H1 (cell line): ENCODE results near the gene A3GALT2. TPM values are rescaled to one million over a fixed set of nuclear protein-coding genes. Genes with fewer than 3 reads are reported as not detected.

Experiments
- CTCF ChIA-PET: fragments of 300-600 bp; sonication (Branson Sonifier 250); formaldehyde crosslinking; loops from one replicate; lab custom pipeline; 2021; ENCODE audit not compliant: partially characterized antibody; lab: Charles Lee
- POLR2A ChIA-PET: fragments of 300-600 bp; sonication (Branson Sonifier 250); formaldehyde crosslinking; loops from one replicate; lab custom pipeline; 2021; ENCODE audit warnings: inconsistent platforms; ENCODE audit not compliant: partially characterized antibody; lab: Charles Lee
- DNase-seq, 2 experiments: peaks; one replicate each; pipeline versions ENCODE4 v3.0.0 to v3.0.0-alpha.2; 2010 to 2022; ENCODE audit warnings: low spot score in 2 of 2, low read depth in 1 of 2, mixed read lengths in 1 of 2
- FAIRE-seq: peaks from 2 replicates; lab custom pipeline; 2011; peaks lifted over from hg19 to GRCh38; lab: Jason Lieb, UNC
- H2AFZ ChIP-seq: 2 replicates; pipeline ENCODE4 v1.8.1; 2012; ENCODE audit warnings: low read length, inconsistent platforms
- H2AK5ac ChIP-seq: 2 replicates; pipeline ENCODE4 v1.6.1; 2013; ENCODE audit warnings: low read depth, low read length
- H2BK120ac ChIP-seq: replicated peaks from 2 replicates; pipeline ENCODE3; 2013; ENCODE audit warnings: low read depth, low read length, inconsistent platforms
- H2BK12ac ChIP-seq: 2 replicates; pipeline ENCODE4 v1.6.1; 2013; ENCODE audit warnings: low read depth, low read length
- H2BK15ac ChIP-seq: 2 replicates; pipeline ENCODE4 v1.6.1; 2013; ENCODE audit warnings: low read length
- H2BK20ac ChIP-seq: 2 replicates; pipeline ENCODE4 v1.6.1; 2013; ENCODE audit warnings: low read length
- H2BK5ac ChIP-seq: 2 replicates; pipeline ENCODE4 v1.6.1; 2013; ENCODE audit warnings: low read depth, low read length
- H3K14ac ChIP-seq: 2 replicates; pipeline ENCODE4 v1.6.1; 2013; ENCODE audit warnings: inconsistent platforms; ENCODE audit not compliant: insufficient read length
- H3K18ac ChIP-seq: 2 replicates; pipeline ENCODE4 v1.6.1; 2013; ENCODE audit warnings: low read length; ENCODE audit errors: extremely low read depth
- H3K23ac ChIP-seq: 2 replicates; pipeline ENCODE4 v1.6.1; 2013; ENCODE audit warnings: inconsistent platforms; ENCODE audit not compliant: insufficient read length
- H3K23me2 ChIP-seq: 2 replicates; pipeline ENCODE4 v1.6.1; 2013; ENCODE audit warnings: low read depth, low read length
- H3K27ac ChIP-seq: 2 replicates; pipeline ENCODE4 v1.6.1; 2011; ENCODE audit warnings: low read depth, low read length, inconsistent platforms
- H3K27me3 ChIP-seq, 4 experiments: replicated peaks in 1 of 4; 1 replicate in 1 of 4; 2 replicates in 3 of 4; pipeline versions ENCODE4 v1.6.1 to v1.8.1; 2011 to 2013; ENCODE audit warnings: low read length in 3 of 4, mild to moderate bottlenecking in 3 of 4, inconsistent platforms in 2 of 4, mixed read lengths in 2 of 4, moderate library complexity in 1 of 4; ENCODE audit not compliant: control insufficient read depth in 3 of 4, insufficient read depth in 3 of 4; ENCODE audit errors: extremely low read depth in 1 of 4
- H3K36me3 ChIP-seq, 4 experiments: 2 replicates each; pipeline versions ENCODE4 v1.6.1 to v1.8.1; 2011 to 2013; ENCODE audit warnings: mild to moderate bottlenecking in 4 of 4, low read length in 3 of 4, moderate library complexity in 2 of 4, control low read depth in 1 of 4, inconsistent platforms in 1 of 4; ENCODE audit not compliant: insufficient read depth in 4 of 4, control insufficient read depth in 2 of 4
- H3K4ac ChIP-seq: replicated peaks from 2 replicates; pipeline ENCODE3; 2013; ENCODE audit warnings: low read length, low read depth, mixed read lengths, inconsistent platforms; ENCODE audit not compliant: insufficient read length
- H3K4me1 ChIP-seq, 4 experiments: replicated peaks in 1 of 4; 1 replicate in 1 of 4; 2 replicates in 3 of 4; pipeline versions ENCODE4 v1.6.1 to v1.8.1; 2011 to 2013; ENCODE audit warnings: low read length in 3 of 4, inconsistent platforms in 2 of 4, mixed read lengths in 1 of 4; ENCODE audit not compliant: insufficient read depth in 4 of 4, control insufficient read depth in 3 of 4
- H3K4me2 ChIP-seq, 2 experiments: 2 replicates each; pipeline versions ENCODE4 v1.6.1 to v1.8.1; 2011 to 2013; ENCODE audit warnings: low read depth in 2 of 2, low read length in 2 of 2, control low read depth in 1 of 2, inconsistent platforms in 1 of 2, mild to moderate bottlenecking in 1 of 2; ENCODE audit not compliant: insufficient read depth in 1 of 2
- H3K4me3 ChIP-seq, 4 experiments: fragments of 200-600, 300-600 bp in 1 of 4; sonication (generic), shearing (Covaris generic), sonication (Bioruptor Twin) in 1 of 4; 2 replicates each; pipeline versions ENCODE4 v1.5.1 to v1.8.1; 2011 to 2016; ENCODE audit warnings: low read length in 4 of 4, low read depth in 3 of 4, control low read depth in 2 of 4, inconsistent platforms in 2 of 4, mild to moderate bottlenecking in 2 of 4, mixed read lengths in 1 of 4, moderate library complexity in 1 of 4; ENCODE audit not compliant: insufficient read depth in 2 of 4; ENCODE audit errors: extremely low read depth in 1 of 4
- H3K56ac ChIP-seq: replicated peaks from 2 replicates; pipeline ENCODE3; 2013; ENCODE audit warnings: low read depth, mild to moderate bottlenecking, mixed read lengths, low read length, inconsistent platforms; ENCODE audit not compliant: insufficient read length
- H3K79me1 ChIP-seq: 2 replicates; pipeline ENCODE4 v1.6.1; 2013; ENCODE audit warnings: low read depth, low read length, control low read depth
- H3K79me2 ChIP-seq, 2 experiments: 2 replicates each; pipeline versions ENCODE4 v1.6.1 to v1.8.1; 2012 to 2013; ENCODE audit warnings: low read length in 2 of 2, mild to moderate bottlenecking in 2 of 2, inconsistent platforms in 1 of 2; ENCODE audit not compliant: insufficient read depth in 2 of 2, control insufficient read depth in 1 of 2
- H3K9ac ChIP-seq, 4 experiments: replicated peaks in 1 of 4; 1 replicate in 1 of 4; 2 replicates in 3 of 4; pipeline versions ENCODE4 v1.6.1 to v1.8.1; 2011 to 2013; ENCODE audit warnings: low read depth in 3 of 4, low read length in 3 of 4, control low read depth in 2 of 4, mild to moderate bottlenecking in 2 of 4, moderate library complexity in 2 of 4, inconsistent platforms in 1 of 4; ENCODE audit errors: extremely low read depth in 1 of 4
- H3K9me3 ChIP-seq, 2 experiments: 2 replicates each; pipeline versions ENCODE4 v1.6.1 to v1.8.1; 2012 to 2013; ENCODE audit warnings: mild to moderate bottlenecking in 2 of 2, moderate library complexity in 2 of 2, control low read depth in 1 of 2, inconsistent platforms in 1 of 2, low read depth in 1 of 2, low read length in 1 of 2, mixed read lengths in 1 of 2; ENCODE audit not compliant: insufficient read depth in 2 of 2
- H4K20me1 ChIP-seq, 2 experiments: replicated peaks in 1 of 2; 2 replicates each; pipeline versions ENCODE3 to v1.8.1; 2011 to 2013; ENCODE audit warnings: inconsistent platforms in 2 of 2, low read length in 2 of 2, mild to moderate bottlenecking in 1 of 2; ENCODE audit not compliant: insufficient read depth in 2 of 2, control insufficient read depth in 1 of 2
- H4K5ac ChIP-seq: 2 replicates; pipeline ENCODE4 v1.6.1; 2013; ENCODE audit warnings: low read length, low read depth, mixed read lengths, inconsistent platforms; ENCODE audit not compliant: insufficient read length
- H4K8ac ChIP-seq: 2 replicates; pipeline ENCODE4 v1.8.0; 2013; ENCODE audit warnings: mild to moderate bottlenecking, moderate library complexity, low read length, inconsistent platforms; ENCODE audit not compliant: insufficient read depth; ENCODE audit errors: extremely low read depth
- H4K91ac ChIP-seq: replicated peaks from 2 replicates; pipeline ENCODE3; 2013; ENCODE audit warnings: low read length, mixed read lengths, inconsistent platforms; ENCODE audit not compliant: insufficient read length
- ASH2L ChIP-seq: fragments of 200-600, 300-600 bp; sonication (generic); IDR thresholded peaks from one replicate; pipeline ENCODE4 v1.7.1; 2017; ENCODE audit warnings: low read length
- GABPA ChIP-seq: IDR thresholded peaks from 2 replicates; pipeline ENCODE4 v1.6.1; 2011; ENCODE audit warnings: mild to moderate bottlenecking, low read length, moderate library complexity, borderline replicate concordance; ENCODE audit not compliant: insufficient read depth
- HDAC6 ChIP-seq: IDR thresholded peaks from one replicate; pipeline ENCODE4 v1.7.1; 2012; ENCODE audit warnings: low read depth, mild to moderate bottlenecking, inconsistent platforms, low read length, moderate library complexity
- JUN ChIP-seq: IDR thresholded peaks from 2 replicates; pipeline ENCODE4 v1.6.1; 2011; ENCODE audit warnings: low read depth, mild to moderate bottlenecking, improper control_type of control experiment, low read length
- SIN3A ChIP-seq, 2 experiments: IDR thresholded peaks in 1 of 2; conservative IDR thresholded peaks in 1 of 2; 2 replicates each; pipeline ENCODE4 v1.6.1; 2011 to 2012; ENCODE audit warnings: low read length in 2 of 2, improper control_type of control experiment in 1 of 2, low read depth in 1 of 2, mild to moderate bottlenecking in 1 of 2
- TBP ChIP-seq: IDR thresholded peaks from 2 replicates; pipeline ENCODE4 v1.6.1; 2011; ENCODE audit warnings: low read depth, low read length, improper control_type of control experiment
- WGBS, 2 experiments: shearing (Covaris generic) in 1 of 2; methylation state at CpG; one replicate each; pipeline versions ENCODE4 v1.1.6 to v1.1.7; 2013 to 2015; ENCODE audit warnings: low lambda C conversion rate in 2 of 2, mixed read lengths in 2 of 2, inconsistent platforms in 1 of 2, low coverage in 1 of 2, missing lambda C conversion rate in 1 of 2; ENCODE audit not compliant: insufficient replicate concordance in 2 of 2, insufficient coverage in 1 of 2, insufficient read length in 1 of 2; ENCODE audit errors: extremely low coverage in 1 of 2, missing lambda C conversion rate in 1 of 2; 5-methylcytosine and 5-hydroxymethylcytosine counted together
- polyA plus RNA-seq, 7 experiments: library from polyadenylated mRNA; depleted of rRNA in 3 of 7; stranded (reverse) in 5 of 7; unstranded in 2 of 7; fragments of >200 nt in 5 of 7; fragments of 200-250 nt in 2 of 7; gene quantifications; 1 replicate in 5 of 7; 2 replicates in 1 of 7; 4 replicates in 1 of 7; pipeline versions ENCODE4 v1.2.1 to v1.2.3, GENCODE V29; 2011 to 2013; ENCODE audit warnings: missing spikeins in 2 of 7, mixed read lengths in 2 of 7
- total RNA-seq: library from RNA; stranded (reverse); fragmentation: NEBNext Ultra II Directional; extraction: Animal tissue kit (Norgen Biotek cat#: 25700); gene quantifications from 2 replicates; pipeline ENCODE4 v1.2.1, GENCODE V29; 2021
- TF ChIP-seq, protein P1 (sequence below), 3 experiments: IDR thresholded peaks; 1 replicate in 2 of 3; 2 replicates in 1 of 3; pipeline versions ENCODE4 v1.5.1 to v1.6.1; 2011; ENCODE audit warnings: low read length in 3 of 3, mild to moderate bottlenecking in 3 of 3, inconsistent platforms in 2 of 3, low read depth in 1 of 3, moderate library complexity in 1 of 3; ENCODE audit not compliant: insufficient read depth in 1 of 3; ENCODE audit errors: control extremely low read depth in 1 of 3

The A3GALT2 gene
- total and polyA plus RNA-seq, 2 of the 8 experiments (the other 6 are each of a cell fraction or from before 2014, with no cell fraction given), result not detected

DNA sequence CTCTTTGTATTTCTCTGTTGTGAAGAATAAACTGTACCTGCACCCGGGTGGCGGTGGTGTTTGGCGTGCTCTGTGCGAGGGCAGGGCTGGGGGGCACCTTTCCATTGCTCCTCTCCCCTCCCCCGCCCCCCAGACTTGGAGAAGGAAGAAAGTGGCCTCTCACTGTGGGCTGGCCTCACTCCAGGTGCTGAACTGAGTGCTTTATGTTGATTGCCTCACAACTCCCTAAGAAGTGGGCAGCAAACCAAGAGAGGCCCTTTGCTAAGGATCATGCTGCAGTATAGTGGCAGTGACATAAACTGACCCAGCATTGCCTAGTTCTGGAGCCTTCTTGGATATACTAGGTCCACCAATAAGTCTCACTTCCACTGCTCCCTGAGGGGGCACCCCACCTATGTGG lies 20.2 kb downstream of the A3GALT2 start:
- TF ChIP-seq TBP (no peak), HDAC6 (no peak), JUN (no peak), ASH2L (no peak), SIN3A (conservative IDR thresholded peaks at IDR 0.05 in 1 of 2, IDR thresholded peaks at IDR 0.05 in 1 of 2; ENCODE audit: low read depth in 1 of 2, low read length in 2 of 2) (no peak), GABPA (no peak)
- TF ChIP-seq, protein P1, sequence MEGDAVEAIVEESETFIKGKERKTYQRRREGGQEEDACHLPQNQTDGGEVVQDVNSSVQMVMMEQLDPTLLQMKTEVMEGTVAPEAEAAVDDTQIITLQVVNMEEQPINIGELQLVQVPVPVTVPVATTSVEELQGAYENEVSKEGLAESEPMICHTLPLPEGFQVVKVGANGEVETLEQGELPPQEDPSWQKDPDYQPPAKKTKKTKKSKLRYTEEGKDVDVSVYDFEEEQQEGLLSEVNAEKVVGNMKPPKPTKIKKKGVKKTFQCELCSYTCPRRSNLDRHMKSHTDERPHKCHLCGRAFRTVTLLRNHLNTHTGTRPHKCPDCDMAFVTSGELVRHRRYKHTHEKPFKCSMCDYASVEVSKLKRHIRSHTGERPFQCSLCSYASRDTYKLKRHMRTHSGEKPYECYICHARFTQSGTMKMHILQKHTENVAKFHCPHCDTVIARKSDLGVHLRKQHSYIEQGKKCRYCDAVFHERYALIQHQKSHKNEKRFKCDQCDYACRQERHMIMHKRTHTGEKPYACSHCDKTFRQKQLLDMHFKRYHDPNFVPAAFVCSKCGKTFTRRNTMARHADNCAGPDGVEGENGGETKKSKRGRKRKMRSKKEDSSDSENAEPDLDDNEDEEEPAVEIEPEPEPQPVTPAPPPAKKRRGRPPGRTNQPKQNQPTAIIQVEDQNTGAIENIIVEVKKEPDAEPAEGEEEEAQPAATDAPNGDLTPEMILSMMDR (IDR thresholded peaks at IDR 0.05; ENCODE audit: control extremely low read depth in 1 of 3, insufficient read depth in 1 of 3, low read depth in 1 of 3, low read length in 3 of 3), result no peak
- H2BK20ac ChIP-seq, result no peak overlapping the region
- no peak overlapping the region for H3K18ac ChIP-seq
- H3K36me3 ChIP-seq, result peaks cover 0 to 12% (median 4%) of the 10 kb centered on the region in 4 experiments; a peak in 6 of 8 replicates
- H3K23me2 ChIP-seq, result no peaks in the 10 kb centered on the region
- no peaks in the 10 kb centered on the region for H3K9me3 ChIP-seq
- H4K5ac ChIP-seq, result no peak overlapping the region
- H2BK5ac ChIP-seq, result no peak overlapping the region
- H3K4me2 ChIP-seq, result no peak overlapping the region
- peaks cover 0 to 6% (median 2%) of the 10 kb centered on the region in 4 experiments; a peak in 2 of 7 replicates for H3K27me3 ChIP-seq
- H4K8ac ChIP-seq, result no peak overlapping the region
- H3K79me2 ChIP-seq, result no peaks in the 10 kb centered on the region
- H2BK12ac ChIP-seq, result no peak overlapping the region
- no peak overlapping the region for H2AK5ac ChIP-seq
- CTCF ChIA-PET, result interaction anchor here (0.6 to 7.8 kb wide), 4 partner anchors 11 to 64 kb away, joined by 3 to 50 read pairs (median 4); no protein-coding TSS in a partner anchor
- POLR2A ChIA-PET, result interaction anchor here (0.7 kb wide), 2 partner anchors 71 to 313 kb away, joined by 3 read pairs; no protein-coding TSS in a partner anchor
- no peak overlapping the region for H3K56ac ChIP-seq
- WGBS, 2 experiments, result 74% methylated on average over 3 of the region's 5 CpGs; no CpG with 5 or more reads in 1 of the 2 experiments
- H3K4ac ChIP-seq, result no peak overlapping the region
- peaks cover 0 to 5% (median 0%) of the 10 kb centered on the region in 4 experiments; a peak in 2 of 7 replicates for H3K4me1 ChIP-seq
- H4K91ac ChIP-seq, result no peak overlapping the region
- no peak overlapping the region for H2AFZ ChIP-seq
- DNase-seq (no peak), FAIRE-seq (no peak)
- H3K9ac ChIP-seq, result no peak overlapping the region
- peaks cover 0 to 3% of the 10 kb centered on the region in 2 experiments for H4K20me1 ChIP-seq
- no peak overlapping the region for H3K27ac ChIP-seq
- no peak overlapping the region for H2BK120ac ChIP-seq
- no peak overlapping the region for H3K23ac ChIP-seq
- H3K4me3 ChIP-seq, result no peak overlapping the region
- H3K79me1 ChIP-seq, result no peaks in the 10 kb centered on the region
- H3K14ac ChIP-seq, result no peak overlapping the region
- no peak overlapping the region for H2BK15ac ChIP-seq
